Cardiac septum (tissue), 1 donor: Measurements from ENCODE around the gene SPDYE18. TPM values are rescaled to one million over a fixed set of nuclear protein-coding genes. Genes with fewer than 3 reads are reported as not detected.
"Not testable (repeated sequence)": the region's sequence is repeated elsewhere in the genome, so short reads cannot be mapped to it uniquely, and the experiment has no call there.

Experiments
- DNase-seq: peaks from one replicate; pipeline ENCODE4 v3.0.0-alpha.2; 2020; ENCODE audit warnings: low spot score
- intact Hi-C: fragments of 100-400 bp; cut with DNase I; formaldehyde crosslinking; loops from one replicate; pipeline ENCODE4 v1.14.0; 2022
- total RNA-seq: library from RNA; stranded (reverse); fragmentation: NEBNext Ultra II Directional; extraction: Animal tissue kit (Norgen Biotek cat#: 25700); gene quantifications from one replicate; pipeline ENCODE4 v1.2.1, GENCODE V29; 2021
- donor health status: DM: no; HTN: no; CAD: no.

Gene SPDYE18
- total RNA-seq, 1 donor from 2014 or later: 0.51 TPM

DNA sequence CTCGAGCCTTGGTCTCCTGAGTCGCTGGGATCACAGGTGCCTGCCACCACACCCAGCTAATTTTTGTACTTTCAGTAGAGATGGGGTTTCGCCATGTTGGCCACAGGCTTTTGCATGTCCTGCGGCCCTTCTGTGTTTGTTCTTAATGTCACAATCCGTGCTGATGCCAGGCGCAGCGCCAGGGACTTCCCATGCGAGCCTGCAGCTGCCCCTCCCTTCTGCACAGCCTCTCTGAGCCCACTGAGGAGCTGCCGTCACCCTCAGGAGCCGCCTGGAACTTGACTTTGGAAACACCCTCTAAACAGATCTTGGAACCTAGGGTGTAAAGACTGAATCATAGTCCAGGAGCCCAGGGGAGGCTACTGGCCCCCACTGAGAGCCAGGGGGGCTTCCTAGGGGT, 54.4 kb downstream of the SPDYE18 start:
- intact Hi-C loops, DNase-seq: not testable (repeated sequence)

DNA sequence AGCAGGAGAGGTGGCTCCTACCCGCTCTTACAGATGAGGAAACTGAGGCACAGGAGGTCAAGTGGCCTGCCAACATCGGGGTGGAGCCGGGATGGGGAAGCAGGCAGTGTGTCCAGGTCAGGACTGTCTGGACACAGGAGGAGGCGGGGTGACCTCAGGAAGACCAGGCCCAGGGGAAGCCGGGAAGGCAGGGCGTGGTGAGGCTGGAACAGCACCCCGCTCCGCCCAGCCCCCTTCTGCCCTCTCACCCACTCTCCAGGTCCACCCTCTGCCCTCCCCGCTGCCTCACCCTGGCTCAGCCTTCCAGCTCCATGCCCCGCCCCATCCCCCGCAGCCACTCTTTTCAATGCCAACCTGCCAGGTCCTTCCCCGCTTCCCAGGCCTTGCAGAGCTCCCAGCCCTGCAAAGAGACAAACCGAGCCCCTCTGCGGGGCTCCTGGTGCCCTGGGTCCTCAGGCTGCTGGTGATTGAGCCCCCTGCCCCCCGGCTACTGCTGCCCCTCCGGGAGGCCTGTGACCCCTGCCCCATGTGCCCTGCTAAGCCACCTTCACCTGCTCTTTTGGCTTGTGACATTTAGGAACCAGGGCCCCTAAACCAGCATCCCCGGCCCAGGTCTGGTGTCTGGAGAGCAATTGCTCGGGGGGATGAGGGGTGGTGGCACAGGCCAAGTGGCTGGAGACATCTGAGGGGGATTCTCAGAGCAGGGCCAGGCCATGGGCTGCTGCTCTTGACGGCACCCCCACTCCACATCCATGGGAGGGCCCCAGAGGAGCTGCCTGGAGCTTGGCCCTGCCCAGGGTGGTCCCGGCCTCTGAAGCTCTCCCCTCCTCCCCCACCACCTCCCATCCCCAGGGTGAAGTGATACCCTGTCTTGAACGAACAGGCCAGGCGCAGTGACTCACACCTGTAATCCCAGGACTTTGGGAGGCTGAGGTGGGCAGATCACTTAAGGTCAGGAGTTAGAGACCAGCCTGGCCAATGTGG, 55.9 kb downstream of the SPDYE18 start:
- intact Hi-C loops, DNase-seq: not testable (repeated sequence)

DNA sequence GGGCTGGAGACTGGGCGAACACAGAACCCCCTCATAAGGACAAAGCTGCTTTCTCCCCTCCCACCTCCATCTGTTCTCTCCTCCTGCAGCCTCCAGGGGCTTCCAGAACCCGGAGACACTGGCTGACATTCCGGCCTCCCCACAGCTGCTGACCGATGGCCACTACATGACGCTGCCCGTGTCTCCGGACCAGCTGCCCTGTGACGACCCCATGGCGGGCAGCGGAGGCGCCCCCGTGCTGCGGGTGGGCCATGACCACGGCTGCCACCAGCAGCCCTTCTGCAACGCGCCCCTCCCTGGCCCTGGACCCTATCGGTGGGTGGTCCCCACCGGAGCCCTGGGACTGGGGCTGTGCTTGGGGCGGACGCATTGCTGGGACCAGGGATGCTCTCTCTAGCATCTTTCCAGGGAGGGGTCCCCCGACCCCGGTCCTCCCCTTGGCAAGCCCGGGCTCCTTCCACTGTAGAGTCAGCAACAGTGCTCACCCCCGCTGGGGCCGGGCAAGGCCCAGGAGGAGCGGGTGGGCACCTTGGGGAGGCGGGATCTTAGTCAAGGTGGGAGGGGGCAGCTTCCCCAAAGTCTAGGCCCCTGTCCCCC, 56.8 kb downstream of the SPDYE18 start:
- intact Hi-C loops, DNase-seq: not testable (repeated sequence)

DNA sequence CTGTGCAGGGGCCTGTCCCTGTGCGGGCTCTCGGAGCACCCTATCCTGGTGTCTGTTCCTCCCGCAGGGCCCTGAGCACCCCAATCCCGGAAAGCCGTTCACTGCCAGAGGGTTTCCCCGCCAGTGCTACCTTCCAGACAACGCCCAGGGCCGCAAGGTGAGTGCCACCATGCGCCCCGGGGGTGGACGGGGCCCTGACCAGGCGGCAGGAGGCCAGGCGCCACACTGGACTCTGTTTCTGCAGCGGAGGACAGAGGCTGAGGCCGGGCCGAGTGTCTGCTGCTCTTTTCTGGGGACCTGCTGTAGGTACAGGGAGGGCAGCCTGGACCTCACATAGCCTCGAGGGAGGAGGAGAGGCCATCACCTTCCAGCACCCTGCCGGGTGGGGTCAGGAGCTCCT, 58.2 kb downstream of the SPDYE18 start:
- DNase-seq, intact Hi-C loops: not testable (repeated sequence)

DNA sequence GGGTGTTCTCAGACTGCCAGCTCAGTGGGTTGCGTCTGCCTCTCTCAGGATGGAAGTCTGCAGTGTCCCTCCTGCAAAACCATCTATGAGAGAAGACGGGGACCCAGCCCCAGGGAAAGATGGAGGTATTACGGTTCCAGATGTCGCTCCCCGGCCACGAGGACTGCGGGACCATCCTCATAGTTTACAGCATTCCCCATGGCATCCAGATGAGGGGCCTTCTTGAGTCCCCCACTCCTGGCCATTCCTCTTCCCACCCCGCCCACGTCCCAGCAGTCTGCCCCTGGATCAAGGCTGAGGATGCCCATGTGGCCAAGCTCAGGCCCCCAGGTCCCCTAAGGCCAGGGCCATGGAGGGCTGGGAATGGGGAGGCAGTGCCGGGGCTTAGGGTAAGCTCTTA, 59.1 kb downstream of the SPDYE18 start:
- not testable (repeated sequence) for DNase-seq

DNA sequence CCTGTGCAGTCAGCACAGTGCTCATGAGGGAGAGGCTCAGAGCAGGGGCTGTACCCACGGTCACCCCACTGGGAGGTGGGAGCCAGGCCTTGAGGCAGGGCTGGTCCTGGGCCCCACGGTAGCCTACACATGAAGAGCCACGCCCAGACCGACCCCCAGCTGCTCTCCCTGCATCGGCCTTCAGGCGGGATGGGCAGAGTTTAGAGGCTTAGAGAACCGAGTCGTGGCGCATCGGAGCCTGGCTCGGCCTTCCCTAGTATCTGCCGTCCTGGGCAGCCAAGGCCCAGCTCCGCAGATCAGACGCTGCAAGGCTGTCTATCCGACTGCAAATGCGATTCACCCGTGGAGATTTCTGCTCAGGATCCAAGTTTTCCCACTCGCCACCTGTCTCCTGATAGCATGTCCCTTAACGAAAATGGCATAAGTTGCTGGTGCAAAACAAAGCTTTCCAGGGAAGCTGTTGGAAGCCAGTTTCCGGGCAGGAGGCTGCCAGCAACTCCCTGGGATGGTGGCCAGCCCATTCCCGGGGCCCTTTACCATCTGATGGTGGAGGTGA, 59.6 kb downstream of the SPDYE18 start:
- DNase-seq: peak; percentile 22
- intact Hi-C loops: not testable (repeated sequence)

More for the DNA sequence above, 59.1 kb downstream of the SPDYE18 start:
- intact Hi-C loops: not testable (repeated sequence)

DNA sequence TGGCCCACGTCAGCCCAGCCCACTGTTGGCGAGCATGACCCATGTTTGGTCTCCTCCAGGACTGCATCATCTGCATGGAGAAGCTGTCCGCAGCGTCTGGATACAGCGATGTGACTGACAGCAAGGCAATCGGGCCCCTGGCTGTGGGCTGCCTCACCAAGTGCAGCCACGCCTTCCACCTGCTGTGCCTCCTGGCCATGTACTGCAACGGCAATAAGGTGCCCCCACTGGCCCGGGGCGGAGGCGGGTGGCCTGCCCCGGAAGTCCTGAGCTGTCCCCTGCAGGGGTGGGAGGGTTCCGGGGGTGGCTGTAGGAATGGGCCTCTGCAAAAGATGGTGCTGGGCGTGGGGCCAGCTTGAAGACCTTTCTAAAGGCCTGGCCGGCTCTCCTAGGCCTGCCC, 60.3 kb downstream of the SPDYE18 start:
- DNase-seq: peak; percentile 70
- intact Hi-C loops: not testable (repeated sequence)

Other genes with a start within 250 kb of the SPDYE18 start
- gene SPDYE17, start 30.2 kb downstream of the SPDYE18 start, total RNA-seq: not detected
- gene CCDC146, start 60.1 kb upstream of the SPDYE18 start, total RNA-seq: 4.3 TPM
- 6.0 TPM for gene FGL2, start 137.3 kb upstream of the SPDYE18 start, total RNA-seq